Small intestine (tissue), 7 donors: ENCODE results near the gene DPP10. TPM values are rescaled to one million over a fixed set of nuclear protein-coding genes. Genes with fewer than 3 reads are reported as not detected.
"Not testable (repeated sequence)": the region's sequence is repeated elsewhere in the genome, so short reads cannot be mapped to it uniquely, and the experiment has no call there.

ENCODE experiments used
- DNase-seq, 2 donors: peaks; one replicate each; pipeline versions ENCODE4 v3.0.0 to v3.0.0-alpha.2; 2013
- FAIRE-seq: peaks from 2 replicates; lab custom pipeline; 2012; peaks lifted over from hg19 to GRCh38; lab: Jason Lieb, UNC
- H3K27ac ChIP-seq, 3 donors: one replicate each; pipeline ENCODE4 v1.5.1; 2013; ENCODE audit warnings: low read length in 2 of 3, mild to moderate bottlenecking in 2 of 3, control low read depth in 1 of 3, inconsistent platforms in 1 of 3, low read depth in 1 of 3, moderate library complexity in 1 of 3
- H3K27me3 ChIP-seq, 3 donors: one replicate each; pipeline ENCODE4 v1.6.1; 2013; ENCODE audit warnings: low read length in 3 of 3, inconsistent platforms in 1 of 3; ENCODE audit not compliant: control insufficient read depth in 3 of 3, insufficient read depth in 3 of 3
- H3K36me3 ChIP-seq, 3 donors: one replicate each; pipeline ENCODE4 v1.6.1; 2013; ENCODE audit warnings: low read length in 3 of 3, inconsistent platforms in 1 of 3, low read depth in 1 of 3, mild to moderate bottlenecking in 1 of 3, moderate library complexity in 1 of 3; ENCODE audit not compliant: control insufficient read depth in 3 of 3, insufficient read depth in 2 of 3
- H3K4me1 ChIP-seq, 3 donors: one replicate each; pipeline ENCODE4 v1.6.1; 2013; ENCODE audit warnings: low read length in 2 of 3, inconsistent platforms in 1 of 3, low read depth in 1 of 3, mild to moderate bottlenecking in 1 of 3, moderate library complexity in 1 of 3; ENCODE audit not compliant: control insufficient read depth in 3 of 3, insufficient read depth in 2 of 3
- H3K4me3 ChIP-seq, 3 donors: one replicate each; pipeline ENCODE4 v1.5.1; 2013; ENCODE audit warnings: low read length in 3 of 3, control low read depth in 1 of 3, inconsistent platforms in 1 of 3, low read depth in 1 of 3, mild to moderate bottlenecking in 1 of 3, moderate library complexity in 1 of 3
- H3K9me3 ChIP-seq, 2 donors: one replicate each; pipeline ENCODE4 v1.6.1; 2013; ENCODE audit warnings: low read depth in 1 of 2, low read length in 1 of 2; ENCODE audit not compliant: control insufficient read depth in 2 of 2, insufficient read depth in 1 of 2
- WGBS, 3 donors: extraction: QIAGEN DNeasy Blood & Tissue Kit; methylation state at CpG; one replicate each; pipeline ENCODE4 v1.1.7; 2013; 5-methylcytosine and 5-hydroxymethylcytosine counted together
- polyA plus RNA-seq, 4 donors: library from polyadenylated mRNA; stranded (reverse) in 3 of 4; unstranded in 1 of 4; fragments of 200-250 nt in 3 of 4; fragments of 120-200 nt in 1 of 4; gene quantifications; one replicate each; pipeline versions ENCODE4 v1.2.1 to v1.2.3, GENCODE V29; 2013
- donor health status: healthy with polysubstance abuse.
- donor health status: control.
- donor health status: control.
- donor health status: Bipolar disorder and iron deficiency.
- donor health status: healthy.

DPP10 gene
- polyA plus RNA-seq, 4 donors: 0.54 to 23.8 (median 1.7) TPM

DNA sequence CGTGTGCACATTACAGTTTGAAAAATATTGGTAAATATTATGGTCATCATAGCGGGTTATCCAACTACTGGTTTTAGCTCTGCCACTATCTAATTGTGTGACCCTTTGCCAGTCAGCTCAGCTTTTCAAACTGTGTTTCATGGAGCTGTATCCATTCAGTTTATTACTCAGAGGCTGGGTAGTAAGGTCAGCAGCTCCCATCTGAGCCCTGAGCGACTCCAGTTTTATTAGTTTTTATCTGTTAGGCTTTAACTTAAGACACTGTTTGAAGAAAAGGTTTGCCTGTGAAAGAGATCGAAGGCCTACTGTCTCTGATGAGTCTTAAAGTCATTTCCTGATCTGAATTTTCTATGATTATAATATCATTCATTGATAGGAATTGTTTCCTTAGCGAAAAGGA, 76.3 kb downstream of the DPP10 start:
- H3K4me3 ChIP-seq: no peak overlapping the region
- H3K27ac ChIP-seq: peak overlapping the region in 1 of 3 donors; percentile 21
- DNase-seq: peak in 1 of 2 donors; percentile 42
- H3K4me1 ChIP-seq: peaks cover 0 to 10% (median 0%) of the 10 kb centered on the region in 3 donors
- H3K9me3 ChIP-seq: peaks cover 0 to 4% of the 10 kb centered on the region in 2 donors
- no peaks in the 10 kb centered on the region for H3K36me3 ChIP-seq
- FAIRE-seq: no peak
- 63 to 77% (median 68%) methylated on average over 5 of the region's 5 CpGs for WGBS, 3 donors
- no peaks in the 10 kb centered on the region for H3K27me3 ChIP-seq

DNA sequence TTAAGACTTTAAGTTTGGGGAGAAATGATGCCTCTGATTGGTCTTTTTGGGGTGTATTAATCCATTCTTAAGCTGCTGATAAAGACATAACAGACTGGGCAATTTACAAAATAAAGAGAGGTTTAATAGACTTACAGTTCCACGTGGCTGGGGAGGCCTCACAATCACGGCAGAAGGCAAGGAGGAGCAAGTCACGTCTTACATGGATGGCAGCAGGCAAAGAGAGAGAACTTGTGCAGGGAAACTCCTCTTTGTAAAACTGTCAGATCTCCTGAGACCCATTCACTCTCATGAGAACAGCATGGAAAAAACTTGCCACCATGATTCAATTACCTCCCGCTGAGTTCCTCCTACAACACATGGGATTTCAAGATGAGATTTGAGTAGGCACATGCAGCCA, 80.2 kb downstream of the DPP10 start:
- peaks cover 0 to 18% (median 0%) of the 10 kb centered on the region in 3 donors for H3K4me1 ChIP-seq
- FAIRE-seq, H3K4me3 ChIP-seq, DNase-seq, H3K27ac ChIP-seq, H3K9me3 ChIP-seq, H3K27me3 ChIP-seq, H3K36me3 ChIP-seq: not testable (repeated sequence)
- WGBS, 3 donors: 89 to 91% (median 90%) methylated on average over 4 of the region's 4 CpGs

DNA sequence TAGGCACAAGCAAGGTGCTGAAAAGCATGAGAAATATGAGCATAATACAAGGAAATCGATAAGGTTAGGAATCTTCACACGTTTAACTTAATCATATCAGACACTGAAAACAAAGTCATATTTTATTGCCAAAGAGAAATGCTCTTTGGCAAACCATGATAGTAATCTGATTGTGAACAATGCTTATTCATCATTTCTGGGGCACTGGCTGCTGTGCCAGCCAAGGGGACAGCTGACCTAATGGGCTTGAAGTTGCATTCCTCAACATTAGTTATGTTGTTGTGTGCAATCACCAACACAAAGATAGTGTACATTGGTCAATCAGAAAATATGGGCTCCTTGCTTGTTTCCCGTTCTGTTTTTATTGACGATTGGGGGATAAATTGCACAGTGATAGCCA, 83.5 kb downstream of the DPP10 start:
- WGBS, 3 donors: 55 to 83% (median 59%) methylated on average over 4 of the region's 4 CpGs
- Histone ChIP-seq H3K27ac (no peak overlapping the region), H3K27me3 (no peaks in the 10 kb centered on the region), H3K9me3 (peaks cover 0 to 6% of the 10 kb centered on the region in 2 donors), H3K4me1 (peaks cover 0 to 17% (median 5%) of the 10 kb centered on the region in 3 donors), H3K4me3 (no peak overlapping the region), H3K36me3 (no peaks in the 10 kb centered on the region)
- peak in 1 of 2 donors; percentile 34 for DNase-seq
- no peak for FAIRE-seq

DNA sequence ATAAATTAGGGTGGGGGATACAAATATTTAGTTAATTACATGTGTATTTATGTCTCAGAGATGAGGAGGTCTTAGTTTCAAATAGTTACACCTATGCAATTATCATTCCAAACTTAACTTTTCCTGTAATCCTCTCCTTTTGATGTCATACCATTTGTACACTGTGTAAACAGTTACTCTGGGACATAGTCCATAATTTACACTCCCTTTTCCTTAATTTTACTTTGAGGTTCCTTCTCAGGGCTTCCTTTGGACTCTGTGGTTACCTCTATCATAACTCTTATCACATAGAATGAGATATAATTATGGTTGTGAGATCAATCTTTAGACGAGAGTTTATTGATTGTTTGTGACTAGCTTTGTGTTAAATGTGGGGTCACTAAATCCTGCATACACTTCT, 84.4 kb downstream of the DPP10 start:
- DNase-seq (peak; percentile 58 to 85), FAIRE-seq (peak; percentile 15)
- no peaks in the 10 kb centered on the region for H3K27me3 ChIP-seq
- WGBS, 3 donors: 10 to 57% (median 29%) methylated on average over 1 of the region's 1 CpG
- peaks cover 0 to 17% (median 5%) of the 10 kb centered on the region in 3 donors for H3K4me1 ChIP-seq
- H3K27ac ChIP-seq: peak overlapping the region in 1 of 3 donors; percentile 50
- no peak overlapping the region for H3K4me3 ChIP-seq
- no peaks in the 10 kb centered on the region for H3K36me3 ChIP-seq
- peaks cover 0 to 6% of the 10 kb centered on the region in 2 donors for H3K9me3 ChIP-seq

DNA sequence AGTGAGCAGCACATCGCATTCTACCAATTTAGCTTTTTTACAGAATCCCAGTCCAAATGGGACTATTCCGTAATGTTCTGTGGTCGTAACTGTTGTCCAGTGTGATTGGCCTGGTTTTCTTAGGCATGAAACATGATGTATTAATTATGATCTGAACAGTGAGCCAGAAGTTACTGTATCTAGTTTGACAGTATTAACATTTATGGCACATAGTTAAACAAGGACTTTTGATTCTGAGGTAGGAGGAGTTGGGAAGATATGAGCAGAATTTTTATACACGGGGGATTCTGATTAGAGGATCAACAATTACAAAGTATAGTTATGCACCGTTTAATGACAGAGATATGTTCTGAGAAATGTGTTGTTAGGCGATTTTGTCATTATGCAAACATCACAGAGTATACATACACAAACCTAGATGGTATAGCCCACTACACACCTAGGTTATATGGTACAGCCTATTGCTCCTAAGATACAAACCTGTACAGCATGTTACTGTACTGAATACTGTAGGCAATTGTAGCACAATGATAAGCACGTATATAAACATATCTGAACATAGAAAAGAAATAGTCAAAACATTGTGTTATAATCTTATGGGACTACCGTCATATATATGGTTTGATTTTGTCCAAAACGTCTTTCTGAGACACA, 85.0 kb downstream of the DPP10 start:
- DNase-seq (peak; percentile 73 to 84), FAIRE-seq (peak; percentile 55)
- H3K27ac ChIP-seq: peak overlapping the region in 2 of 3 donors; percentile 11 to 50
- 17 to 60% (median 29%) methylated on average over 9 of the region's 9 CpGs for WGBS, 3 donors
- peaks cover 0 to 17% (median 5%) of the 10 kb centered on the region in 3 donors for H3K4me1 ChIP-seq
- no peaks in the 10 kb centered on the region for H3K27me3 ChIP-seq
- H3K4me3 ChIP-seq: no peak overlapping the region
- H3K36me3 ChIP-seq: no peaks in the 10 kb centered on the region
- peaks cover 0 to 6% of the 10 kb centered on the region in 2 donors for H3K9me3 ChIP-seq

GRCh38 chr2:114534116-114535084, 92.0 kb downstream of the DPP10 start:
- Histone ChIP-seq H3K4me1 (no peaks in the 10 kb centered on the region), H3K27ac (no peak overlapping the region), H3K27me3 (no peaks in the 10 kb centered on the region), H3K9me3 (no peaks in the 10 kb centered on the region), H3K36me3 (no peaks in the 10 kb centered on the region), H3K4me3 (no peak overlapping the region)
- DNase-seq: no peak
- 68 to 88% (median 71%) methylated on average over 3 of the region's 3 CpGs for WGBS, 3 donors
- peak; percentile 33 for FAIRE-seq

GRCh38 chr2:114537777-114538176, 95.3 kb downstream of the DPP10 start:
- H3K4me1 ChIP-seq: peaks cover 0 to 6% (median 0%) of the 10 kb centered on the region in 3 donors
- FAIRE-seq (no peak), DNase-seq (no peak)
- no peaks in the 10 kb centered on the region for H3K9me3 ChIP-seq
- no peaks in the 10 kb centered on the region for H3K27me3 ChIP-seq
- H3K4me3 ChIP-seq: no peak overlapping the region
- no peaks in the 10 kb centered on the region for H3K36me3 ChIP-seq
- WGBS, 3 donors: 56 to 76% (median 61%) methylated on average over 1 of the region's 1 CpG
- H3K27ac ChIP-seq: no peak overlapping the region

GRCh38 chr2:114542695-114543094, 100.3 kb downstream of the DPP10 start:
- H3K4me3 ChIP-seq: no peak overlapping the region
- H3K4me1 ChIP-seq: peaks cover 3 to 44% (median 6%) of the 10 kb centered on the region in 3 donors
- 5 to 31% (median 12%) methylated on average over 2 of the region's 2 CpGs for WGBS, 3 donors
- no peaks in the 10 kb centered on the region for H3K36me3 ChIP-seq
- FAIRE-seq (no peak), DNase-seq (peak; percentile 46 to 73)
- peak overlapping the region in 2 of 3 donors; percentile 61 to 82 for H3K27ac ChIP-seq
- H3K9me3 ChIP-seq: no peaks in the 10 kb centered on the region
- no peaks in the 10 kb centered on the region for H3K27me3 ChIP-seq
